Suprapubic skin (tissue), 4 donors: ENCODE results near the gene ANXA2. TPM values are rescaled to one million over a fixed set of nuclear protein-coding genes. Genes with fewer than 3 reads are reported as not detected.
"Not testable (repeated sequence)": the region's sequence is repeated elsewhere in the genome, so short reads cannot be mapped to it uniquely, and the experiment has no call there.

Experiments
- DNase-seq, 2 donors: peaks; one replicate each; pipeline ENCODE4 v3.0.0-alpha.2; 2019; ENCODE audit warnings: low spot score in 2 of 2
- H3K27ac ChIP-seq: fragments of 200-600 bp; sonication (generic); one replicate; pipeline ENCODE4 v1.5.1; 2019
- H3K27me3 ChIP-seq: fragments of 200-600 bp; sonication (generic); one replicate; pipeline ENCODE4 v1.5.1; 2019
- H3K36me3 ChIP-seq: fragments of 200-600 bp; sonication (generic); one replicate; pipeline ENCODE4 v1.5.1; 2019
- H3K4me1 ChIP-seq: fragments of 200-600 bp; sonication (generic); one replicate; pipeline ENCODE4 v1.5.1; 2019
- H3K4me3 ChIP-seq: fragments of 200-600 bp; sonication (generic); one replicate; pipeline ENCODE4 v1.5.1; 2019; ENCODE audit warnings: mild to moderate bottlenecking
- H3K9me3 ChIP-seq: fragments of 200-600 bp; sonication (generic); one replicate; pipeline ENCODE4 v1.5.1; 2019
- EP300 ChIP-seq: sonication (generic); formaldehyde crosslinking; IDR thresholded peaks from one replicate; pipeline ENCODE4 v1.6.1; 2017; ENCODE audit warnings: antibody characterized with exemption
- POLR2A ChIP-seq, 2 donors: fragments of 450-650 bp; IDR thresholded peaks; one replicate each; pipeline ENCODE4 v1.6.1; 2017; ENCODE audit warnings: antibody characterized with exemption in 2 of 2, mild to moderate bottlenecking in 2 of 2, moderate library complexity in 2 of 2
- POLR2AphosphoS5 ChIP-seq, 3 donors: sonication (generic); formaldehyde crosslinking; IDR thresholded peaks; one replicate each; pipeline ENCODE4 v1.6.1; 2017; ENCODE audit warnings: antibody characterized with exemption in 3 of 3
- WGBS: methylation state at CpG from one replicate; pipeline ENCODE4 v1.1.5; 2018; 5-methylcytosine and 5-hydroxymethylcytosine counted together
- total RNA-seq, 4 donors: library from RNA; depleted of rRNA; stranded (reverse); fragments of >200 nt; gene quantifications; one replicate each; pipeline ENCODE4 v1.1.0, GENCODE V29; 2016
- TF ChIP-seq, protein P1 (sequence below), 2 donors: fragments of 200-600 bp in 1 of 2; fragments of 450-650 bp in 1 of 2; sonication (generic) in 1 of 2; IDR thresholded peaks; one replicate each; pipeline ENCODE4 v1.5.1; 2016 to 2019; ENCODE audit warnings: antibody characterized with exemption in 2 of 2, mild to moderate bottlenecking in 1 of 2, moderate library complexity in 1 of 2

The ANXA2 gene
- total RNA-seq, 4 donors from 2014 or later, result 1,379 to 1,734 (median 1,554) TPM

DNA sequence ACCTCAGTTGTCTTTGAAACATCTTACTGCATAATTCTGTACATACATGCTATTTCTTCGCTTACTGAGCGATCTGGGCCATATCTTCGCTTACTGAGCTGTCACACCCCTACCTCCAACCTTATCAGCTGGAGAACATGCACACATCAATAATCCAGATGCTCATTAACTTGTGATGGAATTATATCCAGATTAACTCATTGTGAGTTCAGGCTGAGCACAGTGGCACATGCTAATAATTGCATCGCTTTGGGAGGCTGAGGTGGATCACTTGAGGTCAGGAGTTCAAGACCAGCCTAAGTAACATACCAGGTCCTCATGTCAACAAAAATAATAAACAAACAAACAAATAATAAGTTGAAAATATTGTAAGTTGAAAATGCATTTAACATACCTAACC, 19.3 kb upstream of the ANXA2 start:
- DNase-seq, result no peak
- no peak overlapping the region for H3K4me3 ChIP-seq
- peaks cover 29% of the 10 kb centered on the region for H3K4me1 ChIP-seq
- no peaks in the 10 kb centered on the region for H3K36me3 ChIP-seq
- no peak overlapping the region for H3K27ac ChIP-seq
- H3K9me3 ChIP-seq, result no peaks in the 10 kb centered on the region
- WGBS, result 99% methylated on average over 4 of the region's 4 CpGs
- TF ChIP-seq POLR2AphosphoS5 (IDR thresholded peaks at IDR 0.05) (no peak), EP300 (no peak), POLR2A (IDR thresholded peaks at IDR 0.05) (no peak)
- TF ChIP-seq, protein P1, sequence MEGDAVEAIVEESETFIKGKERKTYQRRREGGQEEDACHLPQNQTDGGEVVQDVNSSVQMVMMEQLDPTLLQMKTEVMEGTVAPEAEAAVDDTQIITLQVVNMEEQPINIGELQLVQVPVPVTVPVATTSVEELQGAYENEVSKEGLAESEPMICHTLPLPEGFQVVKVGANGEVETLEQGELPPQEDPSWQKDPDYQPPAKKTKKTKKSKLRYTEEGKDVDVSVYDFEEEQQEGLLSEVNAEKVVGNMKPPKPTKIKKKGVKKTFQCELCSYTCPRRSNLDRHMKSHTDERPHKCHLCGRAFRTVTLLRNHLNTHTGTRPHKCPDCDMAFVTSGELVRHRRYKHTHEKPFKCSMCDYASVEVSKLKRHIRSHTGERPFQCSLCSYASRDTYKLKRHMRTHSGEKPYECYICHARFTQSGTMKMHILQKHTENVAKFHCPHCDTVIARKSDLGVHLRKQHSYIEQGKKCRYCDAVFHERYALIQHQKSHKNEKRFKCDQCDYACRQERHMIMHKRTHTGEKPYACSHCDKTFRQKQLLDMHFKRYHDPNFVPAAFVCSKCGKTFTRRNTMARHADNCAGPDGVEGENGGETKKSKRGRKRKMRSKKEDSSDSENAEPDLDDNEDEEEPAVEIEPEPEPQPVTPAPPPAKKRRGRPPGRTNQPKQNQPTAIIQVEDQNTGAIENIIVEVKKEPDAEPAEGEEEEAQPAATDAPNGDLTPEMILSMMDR (IDR thresholded peaks at IDR 0.05), result no peak
- H3K27me3 ChIP-seq, result no peaks in the 10 kb centered on the region

DNA sequence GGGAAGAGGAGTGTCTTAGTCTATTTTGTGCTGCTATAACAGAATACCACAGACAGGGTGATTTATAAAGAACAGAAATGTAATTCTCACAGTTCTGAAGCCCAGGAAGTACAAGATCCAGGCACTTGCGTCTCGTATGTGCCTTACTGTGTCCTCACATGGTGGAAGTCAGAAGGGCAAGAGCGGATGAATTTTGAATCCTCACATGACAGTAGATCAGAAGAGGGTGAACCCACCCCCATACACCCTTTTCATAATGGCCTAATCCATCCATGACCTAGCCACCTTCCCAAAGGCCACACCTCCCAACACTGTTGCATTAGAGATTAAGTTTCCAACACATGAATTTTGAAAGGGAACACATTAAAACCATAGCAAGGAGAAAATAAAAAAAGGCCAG, 18.7 kb upstream of the ANXA2 start:
- DNase-seq, result no peak
- WGBS, result 91% methylated on average over 3 of the region's 3 CpGs
- no peak for TF ChIP-seq EP300
- TF ChIP-seq POLR2AphosphoS5 (IDR thresholded peaks at IDR 0.05), result no peak
- TF ChIP-seq POLR2A (IDR thresholded peaks at IDR 0.05), result no peak
- TF ChIP-seq, protein P1 (IDR thresholded peaks at IDR 0.05), result no peak
- no peaks in the 10 kb centered on the region for H3K9me3 ChIP-seq
- no peaks in the 10 kb centered on the region for H3K36me3 ChIP-seq
- no peak overlapping the region for H3K4me3 ChIP-seq
- no peak overlapping the region for H3K27ac ChIP-seq
- peaks cover 24% of the 10 kb centered on the region for H3K4me1 ChIP-seq
- H3K27me3 ChIP-seq, result no peaks in the 10 kb centered on the region

DNA sequence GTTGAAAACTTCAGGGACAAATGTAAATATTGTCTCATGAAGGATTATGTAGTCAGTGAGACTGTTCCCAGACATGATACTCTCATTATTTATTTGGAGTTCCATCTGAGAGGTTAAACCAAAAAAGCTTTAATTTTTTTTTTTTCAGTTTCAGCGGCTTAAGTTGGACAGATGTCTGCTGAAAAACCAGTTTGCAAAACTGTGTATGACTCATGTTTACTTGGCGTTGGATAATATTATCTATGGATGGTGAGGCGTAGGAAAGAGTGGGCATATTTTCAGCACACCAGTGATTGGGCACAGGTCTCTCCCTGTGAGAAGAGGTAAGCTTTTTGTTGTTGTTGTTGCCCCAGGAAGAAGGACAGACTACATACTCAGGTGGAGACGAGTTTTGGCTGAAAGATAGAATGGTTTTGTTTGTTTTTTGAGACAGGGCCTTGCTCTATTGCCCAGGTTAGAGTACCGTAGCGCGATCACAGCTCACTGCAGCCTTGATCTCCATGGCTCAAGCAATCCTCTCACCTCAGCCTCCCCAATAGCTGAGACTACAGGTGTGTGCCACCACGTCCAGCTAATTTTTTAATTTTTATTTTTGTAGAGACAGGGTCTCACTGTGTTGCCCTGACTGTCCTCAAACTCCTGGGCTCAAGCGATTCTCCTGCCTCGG, 16.4 kb upstream of the ANXA2 start:
- no peak for DNase-seq
- Histone ChIP-seq H3K9me3 (no peaks in the 10 kb centered on the region), H3K27ac (peak overlapping the region; percentile 65), H3K27me3 (no peaks in the 10 kb centered on the region), H3K4me3 (no peak overlapping the region), H3K4me1 (peaks cover 19% of the 10 kb centered on the region), H3K36me3 (no peaks in the 10 kb centered on the region)
- 54% methylated on average over 10 of the region's 10 CpGs for WGBS
- TF ChIP-seq POLR2A (IDR thresholded peaks at IDR 0.05) (no peak), EP300 (no peak), POLR2AphosphoS5 (IDR thresholded peaks at IDR 0.05) (no peak)
- TF ChIP-seq, protein P1 (IDR thresholded peaks at IDR 0.05), result no peak

DNA sequence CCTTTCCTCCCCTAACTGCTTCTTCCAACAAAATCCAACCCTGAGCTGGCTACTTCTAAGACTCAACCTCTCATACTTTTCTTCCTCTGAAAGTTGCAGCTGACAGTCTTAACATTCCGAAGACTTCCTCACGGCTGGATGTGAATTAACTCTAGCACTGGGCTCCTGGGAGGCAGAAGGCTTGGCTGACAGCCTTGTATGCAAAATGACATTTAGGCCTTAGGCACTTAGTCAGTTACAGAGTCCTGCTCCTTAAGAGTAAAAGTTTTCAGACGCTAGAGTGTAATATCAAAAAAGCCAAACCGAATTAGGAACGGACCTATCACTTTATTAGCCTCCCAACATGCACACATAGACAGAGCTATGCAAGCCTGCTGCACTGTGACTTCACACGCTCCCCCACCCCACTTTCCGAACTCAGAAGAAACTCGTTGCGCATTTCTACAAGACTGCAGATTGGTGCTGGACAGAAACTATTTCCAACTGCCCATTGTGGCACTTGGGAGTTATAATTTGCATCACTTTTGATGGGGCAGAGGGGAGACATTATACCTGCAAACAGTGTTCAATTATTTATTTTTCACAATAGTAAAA, 15.5 kb upstream of the ANXA2 start:
- WGBS, result 43% methylated on average over 8 of the region's 9 CpGs
- no peak for DNase-seq
- no peaks in the 10 kb centered on the region for H3K36me3 ChIP-seq
- H3K4me3 ChIP-seq, result no peak overlapping the region
- no peaks in the 10 kb centered on the region for H3K9me3 ChIP-seq
- H3K4me1 ChIP-seq, result peaks cover 26% of the 10 kb centered on the region
- no peak for TF ChIP-seq POLR2AphosphoS5 (IDR thresholded peaks at IDR 0.05)
- no peak for TF ChIP-seq POLR2A (IDR thresholded peaks at IDR 0.05)
- TF ChIP-seq, protein P1 (IDR thresholded peaks at IDR 0.05), result no peak
- TF ChIP-seq EP300, result no peak
- H3K27ac ChIP-seq, result peak overlapping the region; percentile 65
- H3K27me3 ChIP-seq, result no peaks in the 10 kb centered on the region

DNA sequence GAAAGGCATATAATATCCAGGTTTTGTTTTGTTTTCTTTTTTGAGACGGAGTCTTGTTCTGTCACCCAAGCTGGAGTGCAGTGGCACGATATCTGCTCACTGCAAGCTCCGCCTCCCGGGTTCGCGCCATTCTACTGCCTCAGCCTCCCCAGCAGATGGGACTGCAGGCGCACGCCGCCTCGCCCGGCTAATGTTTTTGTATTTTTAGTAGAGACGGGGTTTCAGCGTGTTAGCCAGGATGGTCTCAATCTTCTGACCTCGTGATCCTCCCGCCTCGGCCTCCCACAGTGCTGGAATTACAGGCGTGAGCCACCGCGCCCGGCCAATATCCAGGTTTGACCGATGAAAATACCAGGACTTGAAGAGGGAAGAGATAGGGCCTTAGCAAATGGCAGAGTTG, 15.0 kb upstream of the ANXA2 start:
- WGBS, result 90% methylated on average over 21 of the region's 21 CpGs
- H3K27ac ChIP-seq, result peak overlapping the region; percentile 65
- peaks cover 31% of the 10 kb centered on the region for H3K4me1 ChIP-seq
- H3K9me3 ChIP-seq, H3K36me3 ChIP-seq, H3K27me3 ChIP-seq, DNase-seq, H3K4me3 ChIP-seq: not testable (repeated sequence)
